ENCODE results near the gene CMSS1.

DNA sequence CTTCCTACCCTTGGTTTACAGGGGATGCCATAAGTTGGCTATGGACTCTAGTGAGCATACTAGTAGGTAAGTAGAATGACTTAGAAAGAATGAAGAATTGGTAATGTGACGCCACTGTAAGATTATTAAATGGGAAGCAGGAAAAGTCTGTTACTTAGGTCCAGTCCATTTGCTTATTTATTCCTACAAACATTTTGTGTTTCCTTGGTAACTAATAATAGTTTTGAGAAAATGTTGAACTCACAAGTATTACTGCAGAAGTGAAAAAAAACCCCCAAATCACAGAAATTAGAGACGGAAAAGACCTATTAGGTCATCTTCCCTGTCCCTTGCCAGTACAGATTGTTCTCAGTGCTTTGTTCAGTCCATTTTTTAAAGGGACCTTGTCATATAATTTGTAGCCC lies 63.5 kb downstream of the CMSS1 start:
- TF ChIP-seq TAF1 (IDR thresholded peaks at IDR 0.05; ENCODE audit: borderline replicate concordance, insufficient read depth, low read length): no peak
- TF ChIP-seq POLR2AphosphoS5 (IDR thresholded peaks at IDR 0.05; ENCODE audit: low read depth, low read length): no peak
- TF ChIP-seq, protein P1, sequence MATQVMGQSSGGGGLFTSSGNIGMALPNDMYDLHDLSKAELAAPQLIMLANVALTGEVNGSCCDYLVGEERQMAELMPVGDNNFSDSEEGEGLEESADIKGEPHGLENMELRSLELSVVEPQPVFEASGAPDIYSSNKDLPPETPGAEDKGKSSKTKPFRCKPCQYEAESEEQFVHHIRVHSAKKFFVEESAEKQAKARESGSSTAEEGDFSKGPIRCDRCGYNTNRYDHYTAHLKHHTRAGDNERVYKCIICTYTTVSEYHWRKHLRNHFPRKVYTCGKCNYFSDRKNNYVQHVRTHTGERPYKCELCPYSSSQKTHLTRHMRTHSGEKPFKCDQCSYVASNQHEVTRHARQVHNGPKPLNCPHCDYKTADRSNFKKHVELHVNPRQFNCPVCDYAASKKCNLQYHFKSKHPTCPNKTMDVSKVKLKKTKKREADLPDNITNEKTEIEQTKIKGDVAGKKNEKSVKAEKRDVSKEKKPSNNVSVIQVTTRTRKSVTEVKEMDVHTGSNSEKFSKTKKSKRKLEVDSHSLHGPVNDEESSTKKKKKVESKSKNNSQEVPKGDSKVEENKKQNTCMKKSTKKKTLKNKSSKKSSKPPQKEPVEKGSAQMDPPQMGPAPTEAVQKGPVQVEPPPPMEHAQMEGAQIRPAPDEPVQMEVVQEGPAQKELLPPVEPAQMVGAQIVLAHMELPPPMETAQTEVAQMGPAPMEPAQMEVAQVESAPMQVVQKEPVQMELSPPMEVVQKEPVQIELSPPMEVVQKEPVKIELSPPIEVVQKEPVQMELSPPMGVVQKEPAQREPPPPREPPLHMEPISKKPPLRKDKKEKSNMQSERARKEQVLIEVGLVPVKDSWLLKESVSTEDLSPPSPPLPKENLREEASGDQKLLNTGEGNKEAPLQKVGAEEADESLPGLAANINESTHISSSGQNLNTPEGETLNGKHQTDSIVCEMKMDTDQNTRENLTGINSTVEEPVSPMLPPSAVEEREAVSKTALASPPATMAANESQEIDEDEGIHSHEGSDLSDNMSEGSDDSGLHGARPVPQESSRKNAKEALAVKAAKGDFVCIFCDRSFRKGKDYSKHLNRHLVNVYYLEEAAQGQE (IDR thresholded peaks at IDR 0.05; ENCODE audit: insufficient read depth in 1 of 2, low read depth in 2 of 2, low read length in 2 of 2): no peak
